GM10847 (cell line): ENCODE results near the gene SCN1B.

Experiments
- POLR2A ChIP-seq: IDR thresholded peaks from 2 replicates; pipeline ENCODE4 v1.6.1; 2011; ENCODE audit not compliant: insufficient read length; ENCODE audit errors: extremely low read depth

The SCN1B gene

DNA sequence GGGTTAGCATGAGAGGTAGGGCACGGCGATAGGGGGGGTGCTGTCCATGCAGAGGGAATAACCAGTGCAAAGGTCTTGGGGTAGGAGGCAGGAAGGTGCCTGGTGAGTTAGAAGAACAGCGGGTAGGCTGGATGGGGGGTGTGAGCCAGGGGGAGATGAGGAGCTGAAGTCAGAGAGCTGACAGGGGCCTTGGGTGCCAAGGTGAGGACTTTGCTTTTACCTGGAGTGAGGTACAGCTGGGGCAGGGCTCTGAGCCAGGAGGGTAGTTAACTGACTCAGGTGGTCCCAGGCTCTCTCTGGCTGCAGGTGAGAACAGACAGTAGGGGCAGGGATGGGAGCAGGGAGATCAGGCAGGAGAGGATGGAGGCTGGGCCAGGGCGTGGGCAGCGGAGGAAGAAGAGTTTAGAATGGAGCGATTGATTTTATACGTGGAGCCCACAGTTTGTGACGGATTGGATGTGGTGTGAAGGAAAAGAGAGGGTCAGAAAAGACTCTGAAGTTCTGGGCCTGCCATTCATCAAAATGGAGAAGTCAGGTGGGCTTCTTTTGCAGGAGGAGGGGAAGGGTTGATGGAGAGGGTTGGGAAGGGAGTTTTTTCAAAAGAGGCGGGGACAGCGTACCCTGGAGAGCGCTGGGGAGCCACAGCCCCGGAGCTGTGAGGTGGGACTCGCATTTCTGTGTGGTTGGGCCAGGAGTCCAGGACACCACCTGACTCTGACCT, 31.3 kb upstream of the SCN1B start:
- no peak for TF ChIP-seq POLR2A

DNA sequence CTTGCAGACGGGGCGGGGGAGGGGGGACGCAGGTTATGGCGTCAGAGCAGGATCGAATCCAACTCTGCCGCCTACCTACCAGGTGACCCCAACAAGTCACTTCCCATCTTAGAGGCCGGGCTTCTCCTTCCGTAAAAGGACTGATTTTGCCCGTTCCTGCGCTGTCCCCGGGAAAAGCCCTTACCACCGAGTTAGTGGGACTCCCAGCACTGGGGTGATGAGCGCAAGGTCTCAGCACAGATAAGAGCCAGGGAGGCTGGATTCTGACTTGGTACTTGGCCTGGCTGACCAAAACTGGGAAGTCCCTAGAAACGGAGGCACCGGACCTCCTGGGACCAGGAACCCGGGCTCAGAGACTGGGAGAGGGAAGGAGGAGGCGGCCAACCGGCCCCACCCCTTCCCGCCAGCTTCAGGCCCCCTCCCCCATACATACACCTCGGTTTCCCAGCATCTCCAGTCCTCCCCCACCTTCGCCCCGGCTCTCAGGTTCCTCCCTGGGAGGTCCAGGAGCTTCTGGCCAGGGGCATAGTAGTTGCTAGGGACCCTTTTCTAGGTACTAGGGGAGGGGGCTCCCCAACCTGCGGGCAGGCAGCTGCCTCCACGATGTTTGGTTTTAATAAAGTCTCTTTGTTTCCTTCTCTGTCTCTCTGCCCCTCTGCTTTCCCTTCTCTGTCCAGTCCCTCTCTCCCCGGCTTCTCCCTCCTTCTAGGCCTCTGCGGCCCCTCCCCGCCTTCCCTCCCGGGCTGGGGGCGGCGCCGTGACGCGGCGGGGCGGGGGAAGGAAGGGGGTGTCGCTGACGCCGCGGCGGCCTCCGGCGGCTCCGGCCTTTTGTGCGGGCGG, 30.6 kb upstream of the SCN1B start, which contains the start of gene GRAMD1A:
TSS of gene GRAMD1A (plus strand) at position 826 of the 840 bp plus-strand sequence. CDS start 156 bp downstream, outside the sequence.
- peak; percentile 32 for TF ChIP-seq POLR2A

DNA sequence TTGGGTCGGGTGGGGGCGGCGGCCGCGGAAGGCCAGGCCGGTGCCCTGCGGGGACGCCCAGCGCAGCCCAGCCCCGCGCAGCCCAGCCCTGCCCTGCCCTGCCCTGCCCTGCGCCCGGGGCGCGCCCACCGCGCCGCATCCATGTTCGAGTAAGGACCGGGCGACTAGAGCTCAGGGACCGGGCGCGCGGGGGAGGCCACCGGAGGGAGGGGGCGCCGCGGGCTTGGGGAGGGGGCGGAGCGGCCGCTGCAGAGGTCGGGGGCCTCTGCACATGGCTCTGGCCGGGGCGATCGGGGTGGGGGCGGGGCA, 30.0 kb upstream of the SCN1B start:
- TF ChIP-seq POLR2A = no peak

DNA sequence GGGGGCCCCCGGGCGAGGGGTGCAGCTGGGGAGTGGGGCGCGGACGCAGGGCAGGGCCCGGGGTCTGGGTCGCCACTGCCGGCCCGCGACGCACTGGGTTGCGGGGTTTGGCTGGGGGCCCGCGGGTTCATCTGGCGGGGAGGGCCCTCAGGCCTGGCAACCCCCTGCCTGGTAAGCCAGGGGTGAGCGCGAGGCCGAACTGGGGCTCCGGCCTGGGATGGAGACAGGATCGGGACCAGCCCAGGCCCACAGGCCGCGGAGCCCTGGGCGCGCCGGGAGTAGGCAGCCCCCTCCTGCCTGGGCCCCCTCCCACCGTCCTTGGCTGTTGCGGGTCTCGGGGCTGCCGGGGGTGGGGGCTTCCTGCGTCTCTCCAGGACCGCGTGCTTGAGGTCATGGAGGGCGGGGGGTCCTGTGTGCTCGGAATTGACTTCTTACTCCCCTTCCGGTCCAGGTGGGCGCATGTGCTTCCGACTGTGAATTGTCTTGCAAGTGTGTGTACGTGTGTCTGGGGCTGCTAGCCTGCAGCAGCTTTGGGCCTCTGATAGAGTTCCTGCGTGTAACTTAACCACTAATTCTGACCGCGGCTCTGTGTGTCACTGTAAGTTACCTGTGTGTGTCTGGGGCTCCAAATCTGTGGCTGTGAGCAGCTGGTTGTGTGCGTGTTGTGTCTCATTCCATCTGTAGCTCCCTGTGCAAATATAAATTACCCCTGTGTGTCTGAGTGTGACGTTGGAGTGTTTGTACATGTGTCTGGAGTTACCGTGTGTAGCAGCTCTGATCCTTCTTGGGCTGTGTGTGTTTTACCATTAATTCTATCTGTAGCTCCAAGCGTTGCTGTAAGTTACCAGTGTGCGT, 29.4 kb upstream of the SCN1B start:
- TF ChIP-seq POLR2A = no peak

DNA sequence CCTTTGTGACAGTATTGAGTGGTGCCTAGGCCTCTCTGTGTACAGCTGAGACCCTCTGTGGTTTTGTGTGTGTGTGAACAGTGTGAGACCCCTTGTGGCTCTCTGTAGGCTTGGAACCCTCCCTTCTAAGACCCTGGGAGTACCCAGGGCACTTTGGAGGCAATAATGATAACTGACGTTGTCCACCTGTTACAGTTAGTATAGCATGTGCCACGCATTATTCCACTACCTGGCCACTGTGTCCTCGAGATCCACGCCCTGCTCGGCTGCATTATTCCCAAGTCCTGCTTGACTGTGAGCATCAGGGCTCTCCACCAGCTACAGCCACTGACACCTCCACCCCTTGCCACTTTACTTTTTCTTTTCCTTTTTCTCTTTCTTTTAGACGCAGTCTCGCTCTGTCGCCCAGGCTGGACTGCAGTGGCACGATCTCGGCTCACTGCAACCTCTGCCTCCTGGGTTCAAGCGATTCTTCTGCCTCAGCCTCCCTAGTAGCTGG, 28.2 kb upstream of the SCN1B start:
- no peak for TF ChIP-seq POLR2A

DNA sequence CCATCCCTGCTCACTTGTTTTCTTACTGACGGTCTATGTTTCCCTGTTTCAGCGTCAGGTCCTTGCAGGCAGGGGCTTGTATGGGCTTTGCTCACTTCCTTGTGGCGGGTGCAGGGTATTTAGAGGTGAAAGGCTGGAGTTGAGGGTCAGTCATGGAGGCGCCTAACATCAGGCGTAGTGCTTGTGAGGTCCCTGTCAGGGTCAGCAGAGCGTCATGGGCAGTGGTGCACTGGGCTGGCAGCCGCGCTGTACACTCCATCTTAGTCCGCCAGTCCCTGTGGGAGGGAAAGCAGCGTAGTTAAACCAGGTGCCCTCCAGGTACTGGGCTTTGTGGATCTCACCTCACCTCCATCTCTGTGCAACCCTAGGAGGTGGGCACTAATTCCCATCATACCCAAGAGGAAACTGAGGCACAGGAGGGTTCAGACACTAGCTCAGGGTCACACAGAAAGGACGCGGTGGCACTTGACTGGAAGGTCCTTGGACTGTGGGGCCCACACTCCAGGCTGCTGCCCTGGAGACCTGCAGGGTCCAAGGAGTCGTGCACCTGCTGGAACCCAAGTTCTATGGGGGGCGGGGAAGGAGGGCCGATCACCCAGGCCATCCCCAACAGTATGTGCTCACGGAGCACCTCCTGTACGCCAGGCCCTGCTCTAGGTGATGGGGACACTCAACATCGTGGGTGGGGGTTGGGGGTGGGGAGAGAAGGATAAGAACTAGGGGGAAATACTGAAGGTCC, 25.6 kb upstream of the SCN1B start:
- no peak for TF ChIP-seq POLR2A

DNA sequence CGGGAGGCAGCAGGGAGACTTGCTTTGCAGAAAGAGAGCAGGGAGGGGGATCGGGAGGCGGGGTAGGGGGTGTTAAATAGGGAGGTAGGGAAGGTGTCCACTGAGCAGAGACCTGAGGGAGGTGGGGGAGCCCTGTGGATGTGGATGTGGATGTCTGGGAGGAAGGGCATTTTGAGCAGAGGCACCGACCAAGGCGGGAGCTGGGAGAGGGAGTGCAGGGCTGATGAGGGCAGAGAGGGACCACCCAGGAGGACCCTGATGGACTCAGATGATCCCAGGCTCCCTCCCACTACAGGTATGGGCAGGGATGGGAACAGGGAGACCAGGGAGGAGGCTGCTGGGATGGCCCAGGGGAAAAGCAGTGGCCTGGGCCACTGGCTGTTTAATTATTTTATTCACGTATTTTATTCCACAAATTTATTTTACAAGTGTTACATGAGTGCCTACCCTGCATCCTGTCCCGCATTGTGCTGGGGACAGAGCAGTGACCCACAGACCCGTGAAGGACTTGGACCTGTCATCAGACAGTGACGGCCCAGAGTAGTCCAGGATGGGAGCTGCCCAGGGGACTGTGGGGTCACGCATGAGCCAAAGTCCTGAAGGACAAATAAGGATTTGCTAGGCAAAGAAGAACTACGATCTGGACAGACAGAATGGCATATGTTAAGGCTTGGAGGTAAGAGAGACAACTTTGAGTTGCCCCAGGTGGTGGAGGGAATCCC, 24.9 kb upstream of the SCN1B start:
- TF ChIP-seq POLR2A = no peak

DNA sequence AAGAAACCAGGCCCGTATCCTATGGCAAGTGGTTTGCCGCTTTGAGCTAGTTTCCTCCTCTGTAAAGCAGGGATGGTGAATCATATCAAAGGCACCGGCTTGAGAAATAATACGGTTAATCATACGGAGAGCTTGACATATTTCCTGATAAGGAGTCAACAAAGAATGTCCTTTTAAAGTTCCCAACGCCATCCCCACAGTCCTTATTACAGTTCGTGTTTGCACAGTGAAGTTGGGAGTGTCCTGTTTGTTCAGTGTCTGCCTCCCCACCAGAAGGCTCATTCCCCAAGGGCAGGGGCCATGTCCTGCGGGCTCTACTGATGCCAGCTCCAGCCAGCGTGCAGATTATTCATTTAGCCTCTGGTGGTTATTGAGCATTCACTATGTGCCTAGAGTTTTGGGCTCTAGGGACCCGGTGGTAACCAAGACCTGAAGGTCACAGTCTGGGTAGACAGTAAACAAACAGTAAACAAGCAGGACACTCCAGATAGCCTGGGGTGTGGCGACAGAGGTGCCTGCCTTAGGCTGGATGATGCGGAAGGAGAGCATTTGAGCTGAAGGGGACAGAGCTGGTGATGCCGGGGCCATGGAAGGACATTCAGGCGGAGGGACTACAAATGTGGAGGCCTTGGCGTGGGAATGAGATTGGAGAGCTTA, 23.8 kb upstream of the SCN1B start:
- TF ChIP-seq POLR2A = no peak

DNA sequence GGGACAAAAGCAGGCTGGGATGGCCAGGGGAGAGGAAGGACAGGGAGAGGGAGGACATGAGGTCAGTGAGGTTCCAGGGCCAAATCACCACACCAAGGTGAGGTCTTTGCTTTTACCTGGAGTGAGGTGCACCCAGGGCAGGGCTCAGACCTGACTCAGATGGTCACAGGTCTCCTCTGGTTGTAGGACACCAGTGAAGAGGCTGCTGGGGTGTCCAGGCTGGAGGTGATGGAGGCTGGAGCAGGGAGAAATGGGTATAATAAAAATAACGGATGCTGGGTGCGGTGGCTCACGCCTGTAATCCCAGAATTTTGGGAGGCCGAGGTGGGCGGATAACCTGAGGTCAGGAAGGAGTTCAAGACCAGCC, 23.3 kb upstream of the SCN1B start:
- TF ChIP-seq POLR2A = no peak

DNA sequence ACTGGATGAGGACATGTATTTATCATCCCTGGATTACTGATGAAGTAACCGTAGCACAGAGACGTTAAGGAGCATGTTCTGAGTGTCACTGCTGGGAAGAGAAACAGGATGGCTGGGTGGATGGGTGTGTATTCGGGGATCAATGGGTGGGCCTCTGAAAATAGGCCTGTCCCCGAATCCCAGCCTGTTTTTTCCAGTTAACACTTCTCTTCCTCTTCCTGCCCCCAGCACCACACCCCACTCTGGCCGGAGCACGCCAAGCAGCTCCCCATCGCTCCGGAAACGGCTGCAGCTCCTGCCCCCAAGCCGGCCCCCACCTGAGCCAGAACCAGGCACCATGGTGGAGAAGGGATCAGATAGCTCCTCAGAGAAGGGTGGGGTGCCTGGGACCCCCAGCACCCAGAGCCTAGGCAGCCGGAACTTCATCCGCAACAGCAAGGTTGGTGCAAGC, 21.4 kb upstream of the SCN1B start:
- no peak for TF ChIP-seq POLR2A

DNA sequence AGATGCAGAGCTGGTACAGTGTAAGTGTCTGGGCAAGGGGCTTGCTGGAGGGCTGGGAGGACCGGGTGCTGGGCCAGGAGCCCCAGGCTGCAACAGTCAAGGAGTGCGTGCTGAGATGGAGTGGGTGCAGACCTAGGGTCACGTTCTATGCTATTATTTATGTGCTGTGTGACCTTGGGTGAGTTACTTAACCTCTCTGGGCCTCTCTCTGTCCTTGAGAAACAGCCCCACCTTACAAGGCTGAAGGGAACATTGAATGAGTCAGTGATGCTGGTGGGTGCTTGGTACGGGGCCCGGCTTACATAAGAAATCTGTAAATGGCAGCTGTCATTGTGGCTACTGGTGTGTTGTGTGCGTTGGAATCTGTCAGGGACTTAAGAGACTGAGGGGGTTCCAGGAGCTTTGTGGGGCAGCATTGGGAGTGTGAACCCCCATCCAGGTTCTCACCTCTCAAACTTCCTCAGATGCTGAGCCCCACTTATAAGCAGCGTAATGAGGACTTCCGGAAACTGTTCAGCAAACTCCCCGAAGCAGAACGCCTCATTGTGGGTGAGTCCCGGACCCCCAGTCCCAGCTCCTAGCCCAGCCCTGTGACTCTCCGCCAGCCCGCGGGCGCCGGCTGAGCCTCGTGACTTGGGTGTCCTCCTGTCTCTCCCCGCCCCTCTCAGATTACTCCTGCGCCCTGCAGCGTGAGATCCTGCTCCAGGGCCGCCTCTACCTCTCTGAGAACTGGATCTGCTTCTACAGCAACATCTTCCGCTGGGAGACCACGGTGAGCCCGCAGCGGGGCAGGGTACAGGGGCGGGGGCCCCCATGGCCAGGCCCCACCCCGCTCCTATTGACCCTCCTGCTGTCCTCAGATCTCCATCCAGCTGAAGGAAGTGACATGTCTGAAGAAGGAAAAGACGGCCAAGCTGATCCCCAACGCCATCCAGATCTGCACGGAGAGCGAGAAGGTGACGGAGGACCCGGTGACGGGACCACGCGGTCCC, 20.6 kb upstream of the SCN1B start:
- TF ChIP-seq POLR2A = no peak

DNA sequence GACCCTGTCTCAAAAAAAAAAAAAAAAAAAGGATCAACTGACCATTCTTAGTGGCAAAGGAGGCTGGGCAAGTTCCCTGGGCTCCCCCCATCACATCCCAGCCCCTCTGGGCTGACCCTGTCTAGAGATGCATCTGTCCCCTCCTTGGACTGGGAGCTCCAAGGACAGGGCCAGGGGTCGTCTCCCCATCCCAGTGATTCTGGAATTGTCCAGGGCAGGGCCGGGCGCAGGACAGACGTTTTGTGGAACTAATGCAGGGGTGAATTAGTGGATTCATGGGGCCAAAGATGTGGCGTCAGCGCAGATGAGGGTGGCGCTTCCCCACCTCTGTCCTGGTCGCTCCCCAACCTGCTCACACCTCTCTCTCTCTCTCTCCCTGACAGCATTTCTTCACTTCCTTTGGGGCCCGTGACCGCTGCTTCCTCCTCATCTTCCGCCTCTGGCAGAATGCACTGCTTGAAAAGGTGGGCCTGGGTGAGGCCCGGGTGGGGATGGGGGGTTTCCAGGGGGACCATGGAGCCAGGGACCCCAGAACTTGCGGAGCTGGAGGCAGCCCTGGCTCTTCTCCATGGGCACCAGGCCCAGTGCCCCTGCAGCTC, 19.1 kb upstream of the SCN1B start:
- no peak for TF ChIP-seq POLR2A
